SK-N-DZ (cell line): ENCODE data around the gene C1orf167.

Experiments
- DNase-seq: peaks from one replicate; pipeline ENCODE4 v3.0.0-alpha.2; 2015; ENCODE audit warnings: low spot score

Gene C1orf167

DNA sequence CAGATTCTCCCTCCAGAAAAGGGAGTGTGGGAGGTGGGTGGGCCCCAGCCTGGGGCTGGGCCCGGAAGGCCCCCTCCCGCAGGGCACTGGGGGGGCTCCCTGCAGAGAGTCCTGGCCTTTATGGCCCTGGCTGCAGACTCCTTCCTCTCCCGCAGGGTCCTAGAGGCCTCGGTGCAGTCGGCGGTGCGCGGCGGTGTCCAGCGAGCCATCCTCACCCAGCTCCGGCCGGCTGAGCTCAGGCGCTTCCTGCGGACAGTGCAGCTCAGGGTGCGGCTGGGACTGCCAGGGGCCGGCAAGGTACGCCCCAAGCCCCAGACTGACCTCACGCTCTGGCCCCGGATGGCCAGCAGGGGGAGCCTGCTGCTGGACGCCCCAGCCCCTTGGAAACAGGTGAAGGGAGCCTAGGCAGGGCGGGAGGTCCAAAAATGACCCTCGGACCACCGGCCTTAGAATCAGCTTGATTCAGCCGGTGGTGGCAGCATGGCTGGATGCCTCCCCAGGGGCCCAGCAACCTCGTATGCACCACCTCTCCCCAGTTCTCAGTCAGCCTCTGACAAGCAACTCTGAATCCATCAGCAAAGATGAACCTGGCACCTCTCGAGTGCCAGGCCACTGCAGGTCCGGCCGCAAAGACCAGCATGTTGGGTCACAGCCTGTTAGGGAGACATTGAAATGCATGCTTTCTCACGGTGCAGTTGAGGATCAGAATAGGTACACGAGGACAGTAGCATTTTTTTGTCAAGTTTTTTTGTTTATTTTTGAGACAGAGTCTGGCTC is 23.2 kb downstream of the C1orf167 start:
- peak; percentile 50 for DNase-seq

DNA sequence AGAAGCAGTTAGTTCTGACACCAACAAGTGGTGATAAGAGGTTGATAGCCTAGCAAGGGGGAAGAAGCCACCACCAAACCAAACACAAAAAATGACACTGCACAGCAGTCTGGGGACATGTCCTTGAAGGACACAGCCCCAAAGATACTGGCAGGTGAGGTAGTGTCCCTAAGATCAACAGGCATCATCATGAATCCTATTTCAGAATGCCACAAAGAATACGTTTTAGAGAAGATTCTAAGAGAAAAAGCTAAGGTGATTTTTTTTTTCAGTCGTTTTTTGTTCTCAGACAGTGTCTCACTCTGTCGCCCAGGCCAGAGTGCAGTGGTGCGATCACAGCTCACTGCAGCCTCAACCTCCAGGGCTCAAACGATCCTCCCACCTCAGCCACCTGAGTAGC is 24.2 kb downstream of the C1orf167 start:
- no peak for DNase-seq

DNA sequence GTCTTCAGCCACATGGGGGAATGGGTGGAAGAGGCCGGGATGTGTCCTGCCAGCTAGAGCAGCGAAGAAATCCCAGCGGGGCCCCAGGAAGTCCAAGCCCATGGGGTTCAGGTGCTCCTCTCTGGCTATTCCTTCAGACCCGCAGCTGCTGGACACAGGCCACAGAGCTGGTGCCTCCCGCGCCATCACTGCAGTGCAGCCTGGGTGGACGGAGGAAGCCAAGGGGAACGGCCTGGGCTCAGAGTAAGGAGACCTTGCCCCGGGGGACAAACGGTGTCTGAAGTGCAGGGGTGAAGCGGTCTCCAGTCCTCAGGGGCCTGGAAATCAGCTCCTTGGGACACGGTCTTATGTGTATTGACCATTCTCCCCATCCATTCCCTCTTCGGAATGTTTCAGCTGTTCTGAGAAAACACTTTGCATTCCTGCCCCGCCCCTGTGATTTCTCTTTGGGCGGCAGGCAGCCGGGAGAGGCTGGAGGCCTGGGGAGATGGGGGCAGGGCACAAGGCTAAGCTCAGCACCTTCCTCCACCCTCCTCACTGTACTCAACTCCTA is 25.3 kb downstream of the C1orf167 start:
- DNase-seq = no peak

DNA sequence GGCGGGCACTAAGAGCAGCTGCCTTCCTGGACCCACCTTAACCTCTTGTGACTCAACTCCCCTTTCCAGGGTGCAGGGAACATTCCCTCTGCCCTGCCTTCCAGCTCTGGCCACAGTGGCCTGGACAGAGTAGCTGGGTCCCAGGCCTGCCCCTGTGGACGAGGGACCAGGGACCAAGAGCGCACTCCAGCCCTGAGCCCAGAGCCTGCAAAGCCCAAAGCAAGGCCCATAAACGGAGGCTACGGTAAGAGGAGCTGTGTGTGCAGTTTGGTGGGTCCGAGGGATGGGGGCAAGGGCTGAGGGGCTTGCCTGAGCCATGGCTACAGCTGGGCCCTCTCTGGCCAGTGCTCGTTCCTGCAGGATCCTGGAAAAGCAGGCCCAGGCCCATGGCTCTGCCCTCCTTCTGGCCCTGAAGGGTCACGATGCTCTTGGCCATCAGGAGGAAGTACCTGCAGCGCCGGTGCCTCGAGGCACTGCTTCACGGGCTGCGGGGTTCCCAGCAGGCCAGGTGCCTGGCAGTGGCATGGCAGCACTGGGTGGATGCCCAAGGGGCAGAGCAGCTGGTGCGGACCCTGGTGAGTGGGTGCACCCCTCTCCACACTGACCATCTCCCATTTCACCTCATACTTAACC is 25.9 kb downstream of the C1orf167 start:
- no peak for DNase-seq

DNA sequence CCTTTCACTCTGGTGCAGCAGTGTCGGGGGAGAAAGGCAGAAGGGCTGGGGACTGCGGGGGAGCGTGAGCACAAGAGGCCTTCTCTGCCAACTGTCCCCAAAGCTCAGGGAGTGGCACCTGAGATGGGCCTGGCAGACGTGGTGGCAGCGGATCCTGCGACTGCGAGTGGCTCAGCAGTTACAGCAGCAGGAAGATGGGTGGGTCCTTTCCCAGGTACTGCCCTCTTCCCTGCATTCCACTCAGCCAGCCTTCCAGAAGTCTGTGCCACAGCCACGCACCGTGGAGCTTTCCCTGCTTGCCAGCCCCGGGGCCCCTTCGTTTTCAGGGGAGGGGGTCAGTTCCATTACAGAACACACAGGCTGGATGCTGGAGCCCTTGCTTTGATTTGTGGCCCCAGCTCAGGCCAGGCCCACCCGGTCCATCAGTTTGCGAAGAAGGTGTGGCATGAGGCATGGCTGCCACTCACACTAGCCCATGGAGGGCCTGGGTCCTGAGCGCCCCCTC is 26.6 kb downstream of the C1orf167 start:
- DNase-seq = no peak

DNA sequence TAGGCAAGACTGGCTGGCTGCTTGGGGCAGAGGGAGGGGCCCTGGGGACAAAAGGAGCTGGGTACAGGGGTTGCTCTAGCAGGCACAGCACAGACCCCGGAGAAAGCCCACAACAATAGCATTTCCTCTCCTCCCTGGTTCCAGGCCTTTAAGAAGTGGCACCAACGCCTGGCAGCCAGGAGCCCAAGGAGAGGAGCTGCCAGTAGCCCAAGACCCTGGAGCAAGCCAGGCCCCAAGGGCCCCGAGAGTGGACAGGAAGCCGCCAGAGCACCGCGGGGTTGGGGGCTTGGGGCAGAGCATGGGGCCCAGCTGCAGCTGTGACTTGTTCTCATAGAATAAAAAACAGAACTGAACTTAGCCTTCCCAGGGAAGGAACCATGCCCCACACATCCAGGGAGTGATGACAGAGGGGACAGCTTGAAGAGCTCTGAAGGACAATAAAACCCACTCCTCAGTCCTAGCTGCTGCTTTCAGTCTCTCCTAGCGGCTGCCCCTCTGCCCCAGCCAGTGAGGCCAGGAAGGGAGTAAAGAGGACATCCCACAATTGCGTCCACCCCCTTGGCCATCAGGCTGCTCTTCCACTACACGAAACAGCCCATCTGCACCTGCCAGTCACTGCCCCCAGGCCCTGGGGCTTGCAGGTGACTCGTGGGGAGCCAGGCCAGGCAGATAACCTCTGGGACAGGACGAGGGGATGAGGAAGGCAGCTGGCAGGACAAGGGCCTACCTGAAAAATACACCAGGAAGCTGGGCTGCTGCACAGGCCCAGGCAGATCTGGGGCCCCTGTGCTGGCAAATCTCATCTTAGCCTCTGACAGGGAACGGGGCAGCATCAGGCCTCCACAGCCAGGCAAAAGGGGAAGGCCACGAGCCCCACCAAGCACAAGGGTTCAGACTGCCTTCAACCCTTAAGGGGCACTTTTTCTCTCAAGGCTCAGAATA is 27.4 kb downstream of the C1orf167 start:
- DNase-seq = no peak

DNA sequence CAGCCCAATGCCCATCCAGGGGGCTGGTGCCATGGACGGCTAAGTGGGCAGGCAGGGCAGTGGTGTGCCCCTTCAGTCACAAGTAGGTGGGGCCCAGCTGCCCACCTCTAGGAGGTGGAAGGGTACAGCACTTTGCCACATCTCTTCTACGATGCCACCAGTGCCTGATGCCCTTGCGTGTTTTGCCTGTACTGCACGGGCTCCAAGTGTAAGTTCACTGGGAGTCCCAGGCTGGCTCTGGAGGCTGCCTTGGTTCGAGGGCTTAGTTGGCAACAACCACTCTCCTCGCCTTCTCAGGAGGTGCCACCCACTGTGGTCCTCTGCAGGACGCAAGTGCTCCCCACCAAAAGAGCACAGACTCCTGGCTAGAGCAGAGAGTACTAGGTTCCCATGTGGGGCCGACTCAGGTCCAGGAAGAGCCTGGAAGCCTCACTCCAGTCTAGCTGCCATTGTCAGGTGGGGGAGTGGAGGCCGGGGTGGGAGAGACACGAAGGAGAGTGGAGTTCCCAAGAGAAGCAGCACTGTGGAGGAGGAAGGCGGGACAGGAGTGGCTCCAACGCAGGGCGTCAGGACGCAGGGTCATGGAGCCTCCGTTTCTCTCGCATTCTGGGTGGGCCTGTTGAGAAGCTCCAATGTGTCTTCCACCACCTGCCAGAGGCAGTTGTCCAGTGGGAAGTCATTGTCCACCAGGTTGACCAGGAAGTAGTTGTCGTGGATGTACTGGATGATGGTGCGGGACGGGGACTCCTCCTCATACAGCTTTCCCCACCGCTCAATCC is 28.3 kb downstream of the C1orf167 start:
- no peak for DNase-seq

DNA sequence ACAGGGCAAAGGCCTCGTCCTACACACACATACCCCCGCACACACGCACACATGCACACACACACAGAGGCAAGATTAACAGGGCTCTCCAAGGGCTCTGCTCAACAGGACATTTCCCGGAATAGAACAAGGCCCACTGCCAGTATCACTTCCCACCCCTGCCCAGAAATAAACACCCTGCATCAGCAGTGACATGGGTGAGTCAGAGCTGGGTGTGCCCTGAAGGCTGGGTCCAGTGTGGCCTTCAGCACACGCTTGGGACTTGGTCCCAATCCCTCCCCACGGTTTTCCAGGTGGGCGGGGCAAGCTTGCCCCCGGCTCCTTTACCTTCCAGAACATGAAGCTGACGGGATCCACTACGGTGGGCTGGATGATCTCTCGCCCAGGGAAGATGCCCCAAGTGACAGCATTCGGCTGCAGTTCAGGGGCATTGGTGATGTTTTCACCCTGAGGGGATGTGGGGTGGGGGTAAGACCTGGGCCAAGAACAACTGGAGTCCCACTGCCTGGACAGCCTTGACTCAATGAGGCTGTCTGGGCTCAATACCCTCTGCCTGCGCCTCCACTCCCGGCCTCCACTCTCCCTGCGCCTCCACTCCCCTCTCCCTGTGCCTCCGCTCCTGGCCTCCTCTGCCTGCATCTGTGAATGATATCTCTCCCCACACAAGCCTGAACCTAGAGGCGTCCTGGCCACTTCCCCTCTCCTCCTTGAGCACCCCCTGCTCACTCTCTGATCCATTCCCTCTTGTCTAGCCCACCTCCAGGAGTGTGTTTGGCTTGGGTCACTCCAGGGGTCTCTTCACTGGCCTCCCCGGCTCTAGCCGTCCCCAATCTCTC is 29.1 kb downstream of the C1orf167 start:
- no peak for DNase-seq

DNA sequence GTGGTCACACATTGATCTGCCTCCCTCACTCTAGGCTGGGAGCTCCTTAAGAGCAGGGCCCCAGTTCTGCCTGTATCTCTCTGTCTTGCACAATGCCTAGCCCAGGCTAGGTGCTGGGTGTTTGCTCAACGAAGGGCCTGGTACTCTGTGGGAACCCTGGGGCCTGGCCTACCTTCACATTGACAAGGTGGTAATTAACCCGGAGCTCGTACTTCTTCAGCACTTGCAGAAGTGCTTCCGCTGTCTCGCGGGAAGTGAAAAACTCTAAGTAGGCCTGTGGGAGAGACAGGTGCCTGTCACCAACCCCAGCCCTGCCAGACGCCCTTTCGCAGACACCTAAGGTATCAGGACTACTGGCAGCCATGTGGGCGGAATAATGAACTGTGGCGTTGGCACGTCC is 30.1 kb downstream of the C1orf167 start:
- no peak for DNase-seq

DNA sequence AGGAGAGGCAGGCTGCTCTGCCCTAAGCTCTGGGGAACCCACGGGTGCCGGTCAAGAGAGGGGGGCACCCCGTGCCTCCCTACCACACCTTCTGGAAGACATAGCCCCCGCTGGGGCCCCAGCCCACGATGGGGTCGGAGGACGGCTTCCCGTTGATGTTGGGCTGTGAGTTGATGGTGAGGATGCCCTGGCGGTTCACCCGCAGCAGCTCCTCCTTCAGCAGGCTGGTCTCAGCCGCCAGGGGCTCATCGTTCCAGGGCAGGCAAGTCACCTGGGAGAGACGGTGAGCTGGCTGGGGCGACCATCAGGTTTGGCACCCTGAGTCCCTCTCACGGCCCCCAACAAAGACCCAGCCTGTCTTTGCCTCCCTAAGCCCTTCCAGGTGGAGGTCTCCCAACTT is 31.8 kb downstream of the C1orf167 start:
- no peak for DNase-seq

DNA sequence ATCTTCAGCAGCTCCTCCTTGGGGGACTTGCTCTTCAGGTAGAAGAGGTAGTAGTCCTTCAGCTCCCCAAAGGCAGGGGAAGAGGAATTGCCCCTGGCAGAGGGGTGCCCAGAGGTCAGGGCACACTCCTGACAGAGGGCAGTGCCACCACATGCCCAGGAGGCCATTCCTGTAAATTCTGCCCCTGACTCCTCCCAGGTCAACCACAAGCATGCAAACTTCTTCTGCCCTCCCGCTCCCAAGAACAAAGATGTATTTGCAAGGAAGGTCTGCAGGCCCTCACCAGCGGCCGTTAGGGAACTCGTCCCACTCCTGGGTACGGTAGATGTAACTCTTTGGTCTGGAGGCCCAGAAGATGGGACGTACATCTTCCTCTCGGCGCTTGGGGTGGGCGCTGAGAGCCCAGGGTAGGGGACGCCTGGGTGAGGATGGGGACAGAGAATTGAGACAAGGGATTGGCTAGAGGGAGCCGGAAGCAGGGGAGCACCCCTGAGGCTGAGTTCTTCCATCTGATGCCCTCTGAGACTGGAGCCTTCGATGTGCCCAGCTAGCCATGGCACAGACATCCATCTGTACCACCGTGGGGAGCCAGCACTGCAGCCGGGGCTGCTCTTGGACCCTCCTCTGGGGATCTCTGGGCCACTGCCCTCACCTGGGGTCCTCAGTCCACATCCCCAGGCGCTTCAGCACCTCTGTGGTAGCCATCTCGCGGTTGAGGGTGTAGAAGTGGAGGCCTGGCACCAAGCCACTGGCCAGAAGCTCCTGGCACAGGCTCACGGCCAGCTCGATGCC is 32.6 kb downstream of the C1orf167 start:
- no peak for DNase-seq

DNA sequence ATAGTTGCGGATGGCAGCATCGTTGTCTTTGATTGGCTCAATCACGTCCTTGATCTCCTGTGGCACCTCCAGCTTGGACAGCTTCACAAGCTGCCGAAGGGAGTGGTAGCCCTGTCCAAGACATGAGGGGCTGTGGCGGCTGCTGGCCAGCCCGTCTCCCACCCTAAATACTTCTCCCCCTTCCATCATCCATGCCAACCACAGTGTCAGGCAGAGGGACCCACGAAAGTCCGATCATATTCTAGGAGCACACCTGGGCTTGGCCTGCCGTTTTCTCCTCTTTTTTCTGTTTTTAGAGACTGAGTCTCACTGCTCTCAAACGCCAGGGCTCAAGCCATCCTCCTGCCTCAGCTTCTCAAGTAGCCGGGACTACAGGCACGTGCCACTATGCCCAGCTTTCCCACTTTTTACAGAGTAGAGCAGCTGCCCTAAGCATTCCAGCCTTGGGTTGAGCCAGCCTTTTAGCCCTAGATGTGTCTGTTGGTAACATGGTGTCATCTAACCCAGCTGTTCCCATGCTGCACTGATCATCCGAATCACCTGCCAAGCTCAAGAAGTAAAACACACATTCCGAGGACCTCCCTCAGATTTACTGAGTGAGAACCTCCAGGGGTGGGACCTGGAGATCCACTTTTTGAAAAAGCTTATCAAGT is 33.4 kb downstream of the C1orf167 start:
- no peak for DNase-seq

DNA sequence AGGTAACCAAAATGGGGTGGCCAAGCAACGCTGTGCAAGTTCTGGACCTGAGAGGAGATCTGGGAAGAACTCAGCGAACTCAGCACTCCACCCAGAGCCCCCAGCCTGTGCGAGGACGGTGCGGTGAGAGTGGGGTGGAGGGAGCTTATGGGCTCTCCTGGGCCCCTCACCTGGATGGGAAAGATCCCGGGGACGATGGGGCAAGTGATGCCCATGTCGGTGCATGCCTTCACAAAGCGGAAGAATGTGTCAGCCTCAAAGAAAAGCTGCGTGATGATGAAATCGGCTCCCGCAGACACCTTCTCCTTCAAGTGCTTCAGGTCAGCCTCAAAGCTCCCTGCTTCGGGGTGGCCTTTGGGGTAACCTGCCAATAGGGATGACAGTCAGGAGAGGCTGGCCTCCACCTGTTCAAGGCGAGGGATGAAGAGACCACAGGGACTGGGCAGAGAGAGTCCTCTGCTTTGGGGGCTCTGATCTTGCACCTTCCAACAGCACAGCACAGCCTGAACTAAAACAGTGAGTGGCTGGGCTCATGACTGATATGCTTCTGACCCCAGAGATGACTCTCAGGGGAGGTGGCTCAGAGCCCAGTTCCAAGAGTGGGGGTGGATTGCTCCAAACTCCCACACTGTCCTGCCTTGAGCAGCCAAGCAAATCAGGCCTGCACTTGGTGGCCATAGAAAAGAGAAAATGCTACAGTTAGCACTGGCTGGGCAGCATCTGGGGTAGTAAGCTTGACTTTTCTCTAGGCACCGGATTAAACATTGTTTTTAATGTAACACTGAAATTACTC is 34.2 kb downstream of the C1orf167 start:
- no peak for DNase-seq

DNA sequence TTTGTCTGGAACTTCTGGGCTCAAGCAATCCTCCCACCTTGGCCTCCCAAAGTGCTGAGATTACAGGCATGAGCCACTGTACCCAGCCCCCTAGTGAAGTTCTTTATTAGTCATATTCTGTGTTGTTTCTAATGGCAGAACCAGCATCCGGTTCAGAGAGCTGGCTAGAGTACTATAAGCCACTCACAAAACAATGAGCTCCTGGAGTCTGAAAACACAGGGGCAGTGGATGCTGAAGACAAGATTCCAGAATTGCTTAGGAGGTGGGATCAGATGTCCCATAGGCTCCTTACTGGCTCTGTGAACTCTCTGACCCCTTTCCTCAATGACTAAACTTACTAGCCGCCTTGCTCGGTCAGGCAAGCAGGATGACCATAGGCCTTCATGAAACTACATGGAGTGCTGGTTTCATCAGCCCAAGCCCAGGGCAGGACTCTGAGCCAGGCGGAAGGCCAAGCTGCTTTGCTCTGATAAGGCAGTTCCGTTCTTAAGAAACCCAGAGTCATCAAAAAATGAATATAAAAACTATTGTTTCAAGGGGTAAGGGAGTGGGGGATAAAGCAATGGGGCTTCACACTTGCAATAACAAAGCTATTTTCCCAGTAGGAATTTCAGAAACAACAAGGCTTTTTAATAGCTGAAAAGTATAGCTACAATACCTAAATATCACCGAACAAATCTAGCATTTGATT is 35.7 kb downstream of the C1orf167 start:
- DNase-seq = no peak

DNA sequence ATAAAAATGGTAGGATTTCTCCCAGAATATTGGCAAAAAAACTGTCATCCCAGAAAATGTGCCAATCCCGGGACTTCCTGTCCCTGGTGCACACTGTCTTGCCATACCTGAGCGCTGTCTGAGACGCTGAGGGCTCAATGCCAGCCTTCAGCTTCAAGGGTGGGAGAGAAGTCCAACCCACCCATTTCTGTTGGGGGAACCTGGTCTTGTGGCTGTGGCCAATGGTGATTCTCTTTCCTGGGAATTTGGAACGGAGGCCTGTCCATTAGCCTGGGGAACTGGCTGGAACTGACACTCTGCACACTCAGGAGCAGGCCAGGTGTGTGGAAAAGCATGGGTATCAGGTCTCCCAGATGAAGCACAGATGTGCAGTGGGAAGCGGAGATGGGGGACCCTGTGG is 37.1 kb downstream of the C1orf167 start:
- DNase-seq = no peak

DNA sequence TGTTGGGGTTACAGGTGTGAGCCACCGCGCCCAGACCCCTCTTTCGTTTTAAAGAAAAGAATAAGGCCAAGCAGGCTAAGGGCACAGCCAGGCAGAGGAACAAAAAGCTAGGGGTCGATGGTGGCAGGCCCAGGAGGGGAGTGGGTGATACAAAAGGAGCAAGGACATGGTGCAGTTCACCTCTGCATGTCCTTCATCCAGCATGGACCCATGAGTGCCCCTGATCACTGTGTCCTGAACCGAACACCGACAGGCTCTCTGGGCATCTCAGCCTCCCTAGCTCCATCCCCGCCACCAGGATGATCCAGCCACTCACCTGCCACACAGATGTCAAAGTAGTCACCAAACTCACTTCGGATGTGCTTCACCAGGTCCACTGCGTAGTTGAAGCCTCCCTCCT is 37.9 kb downstream of the C1orf167 start:
- DNase-seq = no peak

DNA sequence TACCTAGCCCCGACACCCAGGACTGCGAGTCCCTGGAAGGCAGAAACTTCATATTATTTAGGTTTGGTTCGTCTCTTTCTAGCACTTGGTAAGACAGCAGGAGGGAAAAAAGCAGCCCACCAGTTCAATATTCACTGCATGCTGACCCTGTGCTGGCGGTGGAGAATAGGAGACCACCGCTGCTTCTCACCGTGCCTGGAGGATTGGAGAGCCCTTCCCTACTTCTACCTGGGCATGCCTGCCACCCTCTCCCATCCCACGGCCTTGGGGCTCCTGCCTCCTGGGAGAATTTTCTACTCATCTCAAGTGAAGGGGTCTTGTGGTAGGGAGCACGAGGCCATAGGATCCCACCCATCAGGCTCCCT is 38.4 kb downstream of the C1orf167 start:
- no peak for DNase-seq
